ENCODE results near the gene GLG1.
A peak's percentile ranks its signal among the peaks of the same experiment; 100 is the strongest.
"Not testable (repeated sequence)": the region's sequence is repeated elsewhere in the genome, so short reads cannot be mapped to it uniquely, and the experiment has no call there.

GLG1 gene

DNA sequence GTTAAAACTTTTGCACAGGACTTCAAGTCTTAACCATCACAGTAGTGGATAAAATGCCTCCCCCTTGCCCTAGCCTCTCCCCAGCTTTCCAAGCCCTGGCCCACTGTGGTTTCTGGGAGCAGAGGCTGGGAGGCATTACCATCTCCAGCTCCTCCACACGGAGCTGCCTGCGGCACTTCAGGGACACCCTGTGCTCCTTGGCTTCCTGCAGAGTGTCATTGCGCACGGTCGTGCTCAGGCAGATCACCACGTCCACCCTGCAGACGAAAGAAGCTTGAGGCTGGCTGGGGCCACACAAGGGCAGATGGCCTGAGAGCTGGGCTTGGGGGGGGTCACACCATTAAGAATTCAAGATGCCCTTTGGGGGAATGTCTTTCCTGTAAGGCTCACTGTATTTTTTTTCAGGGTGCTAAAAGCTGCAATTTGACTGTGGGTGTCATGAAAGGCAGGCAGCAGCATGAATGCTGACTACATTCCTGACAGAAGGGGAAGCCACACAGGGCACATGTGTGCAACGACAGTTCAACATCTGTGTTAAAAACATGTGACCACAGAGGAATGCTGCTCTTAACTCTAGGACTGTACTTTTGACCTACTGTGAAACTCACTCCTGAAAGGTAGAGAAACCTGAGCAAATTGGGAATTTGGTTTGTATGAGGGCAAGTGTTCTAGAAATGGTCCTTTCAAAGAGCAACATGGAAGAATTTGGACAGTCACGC, 137.9 kb downstream of the GLG1 start:
- DNase-seq, result no peak

DNA sequence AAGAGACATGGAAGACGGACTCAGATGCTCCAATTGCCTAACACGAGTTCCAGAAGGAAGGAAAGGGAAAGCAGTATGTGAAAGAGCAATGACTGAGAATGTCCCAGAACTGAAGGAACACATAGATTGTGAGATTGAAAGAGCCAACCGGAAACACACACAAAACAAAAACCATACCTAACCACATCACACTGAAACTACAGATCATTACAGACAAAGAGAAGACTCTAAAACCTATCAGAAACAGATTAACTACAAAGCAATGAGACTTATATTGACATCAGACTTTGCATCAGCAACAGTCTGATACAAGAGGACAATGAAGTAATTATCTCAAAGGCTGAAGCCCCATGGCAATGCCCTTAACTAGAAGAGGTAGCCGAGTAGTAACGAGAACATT, 140.0 kb downstream of the GLG1 start:
- no peak for DNase-seq

DNA sequence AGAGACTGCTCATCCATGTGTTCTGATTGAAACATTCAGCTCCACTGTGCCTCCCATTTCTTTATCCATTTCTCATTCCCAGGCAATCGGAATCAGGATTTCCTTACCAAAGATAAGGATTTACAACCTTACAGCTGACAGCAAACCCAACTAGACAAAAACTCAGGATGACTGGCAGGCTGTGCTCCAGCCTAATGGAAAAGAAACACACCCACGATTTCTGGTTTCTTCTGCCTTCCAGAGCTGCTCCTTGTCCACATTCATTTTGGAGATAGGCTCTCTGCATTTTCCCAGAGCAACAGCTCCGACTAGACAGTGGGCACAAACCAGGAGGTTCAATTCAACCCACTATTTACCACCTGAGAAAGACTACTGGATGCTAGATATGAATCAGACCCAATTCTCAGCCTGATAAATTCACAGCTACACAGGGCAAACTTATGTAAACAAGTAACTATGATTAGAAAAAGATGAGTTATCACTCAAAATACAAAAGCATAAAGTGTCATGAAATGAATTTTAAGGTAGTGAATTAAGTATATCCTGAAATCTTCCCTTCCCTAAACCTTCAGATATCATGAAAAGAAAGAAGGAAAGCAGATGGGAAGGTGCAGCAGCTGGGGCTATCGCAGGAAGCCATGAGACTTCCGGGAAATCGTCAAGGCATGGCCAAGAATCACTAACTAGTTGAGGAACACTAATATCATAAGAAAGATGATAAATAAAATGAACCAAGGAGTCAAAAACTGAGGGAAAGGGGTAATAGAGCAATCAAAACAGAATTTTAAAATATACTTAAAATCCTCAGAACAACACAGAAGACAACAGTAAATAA, 140.8 kb downstream of the GLG1 start:
- DNase-seq, result no peak

DNA sequence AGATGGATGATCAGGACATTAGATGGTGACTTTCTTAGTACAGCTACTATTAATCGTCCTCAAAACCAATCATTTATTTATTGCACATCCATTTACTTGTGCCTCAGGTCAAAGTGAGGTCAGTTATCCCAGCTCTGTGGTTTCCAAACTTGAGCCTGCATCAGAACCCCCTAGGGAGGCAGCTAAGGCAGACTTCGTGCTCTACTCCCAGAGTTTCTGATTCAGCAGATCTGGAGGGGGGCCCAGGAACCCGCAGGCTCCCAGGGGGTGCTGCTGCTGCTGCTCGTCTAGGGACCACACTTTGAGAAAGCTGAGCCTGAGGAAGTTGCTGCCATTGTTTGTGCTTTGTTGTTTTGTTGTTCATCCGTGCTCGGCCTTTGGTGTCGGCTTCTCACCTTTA, 141.6 kb downstream of the GLG1 start:
- DNase-seq, result no peak

DNA sequence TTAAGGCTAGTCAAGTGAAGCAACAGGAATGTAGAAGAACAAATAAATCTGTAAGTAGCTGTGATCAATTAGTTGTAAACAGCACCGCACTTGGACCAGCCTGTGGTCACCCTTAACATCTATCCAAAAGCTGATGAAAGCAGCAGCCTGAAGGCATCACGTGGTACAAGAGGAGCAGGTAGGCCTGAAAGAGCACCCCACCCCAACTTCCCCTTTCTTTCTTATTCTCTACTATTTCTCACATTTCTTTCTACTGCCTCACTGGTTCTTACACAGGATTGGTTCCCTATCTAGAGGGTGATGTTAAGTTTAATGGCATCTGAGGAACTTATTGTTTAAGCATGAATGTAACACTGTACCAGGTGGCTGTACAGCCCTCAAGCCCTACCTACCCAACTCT, 143.0 kb downstream of the GLG1 start:
- DNase-seq, result no peak

DNA sequence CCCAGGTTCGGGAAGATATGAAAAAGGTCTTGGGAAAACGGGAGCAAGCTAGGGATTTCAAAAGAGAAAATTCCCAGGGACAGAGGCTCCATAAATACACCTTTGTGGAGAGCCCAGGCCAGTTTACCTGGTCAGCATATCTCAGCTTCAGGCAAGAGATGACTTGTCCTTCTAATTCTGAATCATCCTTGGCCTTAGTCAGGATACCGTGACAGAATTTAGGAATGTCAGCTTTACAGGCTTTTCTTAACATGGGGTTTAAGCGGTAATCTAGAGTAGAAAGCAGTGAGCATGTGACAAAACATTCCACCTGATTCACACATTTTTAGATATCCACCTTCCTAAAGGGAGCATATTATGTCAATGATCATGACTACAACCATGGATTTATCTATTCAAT, 144.6 kb downstream of the GLG1 start:
- DNase-seq, result no peak

DNA sequence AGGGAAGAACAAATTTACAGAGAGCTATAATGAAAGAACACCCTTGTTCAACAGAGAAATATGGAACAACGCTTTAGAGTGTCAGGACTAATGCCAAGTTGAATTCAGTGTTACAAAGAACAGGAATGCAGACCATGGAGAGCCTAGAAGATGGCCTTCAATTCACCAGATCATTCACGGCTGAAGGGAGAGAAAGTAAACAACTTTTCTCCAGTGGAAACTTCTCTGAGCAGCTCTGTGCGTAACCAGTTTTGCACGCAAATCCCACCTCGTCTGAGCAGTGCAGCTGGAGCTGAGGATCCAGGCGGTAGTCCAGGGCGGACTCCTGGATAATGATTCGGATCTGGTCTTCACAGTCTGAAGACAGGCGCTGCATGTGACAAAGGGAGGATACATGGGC, 145.1 kb downstream of the GLG1 start:
- DNase-seq, result peak; percentile 19

DNA sequence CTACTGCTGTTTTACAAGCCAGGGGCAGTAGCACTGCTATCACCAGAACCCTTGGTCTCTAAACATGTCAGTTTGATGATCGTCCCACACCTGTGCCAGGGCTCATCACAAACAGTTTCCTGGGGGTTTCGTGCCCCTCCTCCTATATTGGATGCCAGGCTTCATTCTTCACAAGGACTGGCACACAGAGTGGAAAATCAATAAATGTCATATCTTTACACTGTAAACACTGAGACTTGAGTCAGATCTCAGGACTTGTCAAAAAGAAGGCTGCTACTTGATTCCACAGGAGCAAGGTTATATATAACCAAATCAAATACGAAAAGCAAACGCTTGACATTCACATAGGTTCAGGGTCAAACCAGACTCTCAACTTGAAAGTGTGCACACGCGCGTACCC, 146.4 kb downstream of the GLG1 start:
- no peak for DNase-seq

DNA sequence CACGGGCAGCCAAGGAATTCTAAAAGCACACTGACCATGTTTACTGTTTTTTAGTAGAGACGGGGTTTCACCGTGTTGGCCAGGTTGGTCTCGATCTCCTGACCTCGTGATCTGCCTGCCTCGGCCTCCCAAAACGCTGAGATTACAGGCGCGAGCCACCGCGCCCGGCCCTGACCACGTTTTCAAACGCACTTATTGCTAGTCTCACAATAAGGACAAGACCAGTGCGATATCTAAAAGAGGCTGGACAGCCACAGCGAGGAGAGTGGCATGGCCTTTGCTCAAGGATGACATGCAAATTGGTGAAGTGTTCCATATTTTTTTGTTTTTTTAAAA, 150.7 kb downstream of the GLG1 start:
- no peak for DNase-seq

DNA sequence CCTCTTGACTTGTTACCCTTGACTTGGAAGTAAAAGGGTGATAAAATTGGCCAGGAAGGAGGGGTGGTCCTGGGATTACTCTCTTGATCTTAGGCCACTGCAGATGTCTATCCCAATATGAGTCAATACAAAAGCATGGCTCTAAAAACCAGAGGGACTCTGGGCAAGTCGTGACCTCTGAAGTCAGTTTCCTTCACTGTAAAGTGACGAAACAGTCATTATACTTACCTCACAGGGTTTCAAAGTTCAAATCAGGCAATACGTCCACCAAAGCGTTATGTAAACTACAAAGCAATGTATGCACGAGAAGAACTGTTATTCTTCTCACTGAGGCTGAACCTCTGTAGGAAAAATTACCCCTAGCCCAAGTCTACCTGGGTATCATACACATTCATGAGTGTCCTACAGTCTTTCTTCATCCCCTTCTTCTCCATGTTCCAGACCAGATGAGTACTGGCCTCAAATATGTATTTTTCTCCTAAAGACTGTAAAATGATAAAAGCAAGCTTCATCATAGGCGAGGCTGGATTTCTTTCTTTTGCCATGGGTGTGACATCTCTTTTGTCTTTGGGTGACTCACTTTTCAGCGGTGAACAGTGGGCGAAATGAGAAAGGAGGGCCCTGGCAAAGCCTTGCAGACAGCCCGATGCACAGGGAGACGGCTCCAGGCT, 151.2 kb downstream of the GLG1 start:
- DNase-seq, result no peak

DNA sequence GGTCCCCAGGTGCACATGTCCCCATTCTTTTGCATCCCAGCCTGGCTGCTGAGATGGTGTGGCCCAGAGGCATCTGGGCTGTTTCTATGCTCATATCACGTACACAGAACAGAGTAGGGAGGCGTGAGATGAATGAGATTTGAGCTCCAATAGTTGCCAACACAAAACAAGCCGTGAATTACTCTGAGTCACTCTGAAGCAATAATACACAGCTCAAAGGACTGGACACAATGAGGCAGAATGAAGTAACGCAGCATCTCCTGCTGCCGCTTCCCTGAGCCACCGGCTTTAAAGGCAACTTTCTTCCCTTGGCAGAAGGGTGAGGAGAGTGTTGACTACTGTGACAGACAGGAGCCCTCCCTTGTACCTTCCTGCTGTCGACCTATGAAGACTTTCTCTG, 151.7 kb downstream of the GLG1 start:
- no peak for DNase-seq

DNA sequence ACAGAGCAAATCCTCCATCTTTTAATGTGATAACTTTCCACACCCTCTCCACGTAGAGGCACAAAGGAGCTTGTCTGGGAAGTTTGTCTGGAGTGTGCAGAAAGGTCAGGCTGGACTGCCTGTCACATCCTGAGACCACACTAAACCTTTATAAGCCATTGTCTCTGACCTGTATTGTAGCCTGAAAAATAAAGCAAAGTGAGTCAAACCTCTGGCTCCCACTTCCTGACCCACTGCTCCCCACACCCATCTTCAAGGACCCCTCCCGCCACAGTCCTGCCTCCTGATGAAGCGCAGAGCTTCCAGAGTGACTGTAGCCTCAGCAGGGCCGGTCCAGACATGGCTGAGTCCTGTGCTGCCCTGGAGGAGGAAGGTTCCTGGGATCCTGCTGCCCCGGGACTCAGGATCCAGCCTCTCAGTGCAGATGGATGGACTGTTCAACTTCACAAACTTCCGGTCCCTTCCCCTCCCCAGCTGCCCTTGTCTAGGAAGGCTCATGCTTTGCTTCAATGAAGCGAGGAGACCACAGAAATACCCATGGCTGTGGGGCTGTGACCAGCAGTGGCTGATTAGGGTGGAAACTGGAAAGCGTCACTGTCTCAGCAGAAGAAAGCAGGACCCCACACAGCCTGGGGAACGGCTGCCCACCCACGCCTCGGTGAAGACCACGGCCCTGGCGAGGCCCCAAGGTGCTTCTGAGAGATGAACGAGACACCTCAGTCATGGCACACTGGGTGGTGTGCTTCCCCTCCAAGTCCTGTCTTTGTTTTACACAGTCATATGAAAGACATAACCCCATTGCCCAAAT, 154.8 kb downstream of the GLG1 start:
- no peak for DNase-seq

DNA sequence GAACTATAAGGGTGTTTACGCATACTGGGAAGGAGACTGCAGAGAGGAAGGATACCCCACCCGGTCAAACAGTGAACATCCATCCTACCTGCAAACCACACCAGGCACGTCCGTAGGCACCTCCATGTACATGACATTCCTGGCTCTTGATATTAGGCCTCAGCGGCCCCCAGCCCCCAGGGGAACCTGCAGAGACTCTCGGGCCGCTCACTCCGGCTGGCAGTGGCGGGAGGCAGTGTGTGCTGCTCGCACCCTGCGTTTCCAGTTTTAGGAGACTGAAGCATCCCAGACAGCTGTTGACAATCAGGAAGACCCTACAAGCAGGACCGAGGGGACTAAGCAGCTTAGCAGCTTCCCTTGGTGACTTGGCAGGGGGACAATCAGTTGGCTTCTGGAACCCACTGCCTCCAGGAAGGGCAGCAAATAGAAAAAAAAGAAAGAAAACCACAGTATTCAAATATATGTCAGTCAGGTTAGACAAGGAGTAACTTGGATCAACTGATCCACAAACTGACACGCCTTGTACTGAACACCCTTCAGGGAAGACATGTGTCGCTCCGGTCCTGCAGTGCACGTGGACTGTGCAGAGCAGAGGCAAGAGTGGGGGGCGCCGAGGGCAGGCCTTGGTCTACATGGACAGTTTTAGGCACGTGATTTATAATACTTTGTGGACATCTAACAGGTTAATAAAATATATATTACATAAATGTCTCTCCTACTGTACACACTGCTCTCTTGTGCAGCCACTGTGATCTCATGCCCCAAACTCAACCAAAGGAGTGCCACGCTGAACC, 155.8 kb downstream of the GLG1 start:
- DNase-seq, result no peak

DNA sequence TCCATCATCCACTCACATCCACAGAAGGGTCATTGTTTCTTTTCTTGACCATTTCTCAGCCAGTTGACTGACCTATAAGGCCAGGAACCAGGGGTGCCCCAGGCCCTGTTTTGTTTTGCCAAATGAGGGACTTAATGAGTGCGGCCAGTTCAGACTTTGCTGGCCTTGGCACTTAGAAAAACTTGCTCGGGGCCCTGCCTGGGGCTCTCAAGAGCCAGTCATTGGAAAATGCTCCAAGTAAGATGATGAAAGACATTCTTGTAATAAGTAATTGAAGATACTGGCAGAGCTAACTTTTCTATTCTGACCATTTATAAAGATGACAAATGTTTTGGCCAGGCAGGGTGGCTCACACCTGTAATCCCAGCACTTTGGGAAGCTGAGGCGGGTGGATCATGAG, 156.7 kb downstream of the GLG1 start:
- DNase-seq, result no peak

DNA sequence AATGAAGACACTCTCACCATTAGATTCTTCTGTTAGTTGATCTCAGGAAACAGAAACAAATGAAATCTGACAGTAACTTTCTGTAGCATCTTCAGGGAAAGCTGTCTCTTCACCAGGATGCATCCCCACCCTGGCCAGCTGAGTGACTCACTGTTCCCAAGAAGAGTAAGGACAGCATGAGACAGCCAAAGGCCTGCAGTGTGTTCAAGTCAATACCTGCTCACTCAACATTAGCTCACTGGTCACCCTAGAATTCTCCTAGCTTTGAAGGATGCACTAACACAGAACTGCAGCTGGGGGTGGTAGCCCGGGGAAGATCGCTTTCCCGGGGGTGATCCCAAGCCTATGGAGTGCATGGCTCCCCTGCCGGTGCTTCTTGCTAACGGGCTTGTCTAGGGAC, 157.4 kb downstream of the GLG1 start:
- no peak for DNase-seq

DNA sequence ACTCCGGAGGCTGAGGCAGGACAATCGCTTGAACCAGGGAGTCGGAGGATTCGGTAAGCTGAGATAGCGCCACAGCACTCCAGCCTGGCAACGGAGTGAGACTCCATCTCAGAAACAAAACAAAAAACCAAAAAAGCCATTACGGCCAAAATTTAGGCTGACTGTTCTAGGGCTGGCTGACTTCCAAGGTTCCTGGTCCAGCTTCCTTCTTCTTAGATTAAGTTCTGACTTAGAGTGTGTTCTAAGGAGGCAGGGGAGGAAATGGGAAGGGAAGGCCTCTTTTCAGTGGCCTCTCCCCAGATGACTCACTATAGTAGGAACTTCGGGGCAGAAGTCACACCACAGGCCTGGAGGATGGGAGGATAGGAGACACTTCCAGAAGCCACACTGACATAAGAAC, 157.9 kb downstream of the GLG1 start:
- peak; percentile 9 for DNase-seq

DNA sequence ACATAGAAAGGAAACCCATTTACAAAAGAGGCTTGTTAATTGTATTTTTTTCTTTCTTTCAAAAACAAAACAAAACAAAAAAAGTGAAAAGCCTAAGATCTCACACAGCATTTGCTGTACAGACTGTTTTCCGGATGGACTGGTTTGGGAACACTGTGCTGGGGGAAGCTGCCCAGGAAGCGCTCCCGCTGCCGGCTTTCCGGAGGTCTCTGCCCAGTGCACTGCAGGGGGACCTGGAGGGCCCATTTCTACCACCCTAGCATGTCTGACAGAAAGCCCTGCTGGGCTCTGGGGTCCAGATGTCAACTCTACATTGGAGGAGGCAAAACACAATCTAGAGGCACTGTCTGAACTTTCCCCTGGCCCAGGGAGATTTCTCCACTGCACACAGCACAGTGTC, 159.3 kb downstream of the GLG1 start:
- no peak for DNase-seq

DNA sequence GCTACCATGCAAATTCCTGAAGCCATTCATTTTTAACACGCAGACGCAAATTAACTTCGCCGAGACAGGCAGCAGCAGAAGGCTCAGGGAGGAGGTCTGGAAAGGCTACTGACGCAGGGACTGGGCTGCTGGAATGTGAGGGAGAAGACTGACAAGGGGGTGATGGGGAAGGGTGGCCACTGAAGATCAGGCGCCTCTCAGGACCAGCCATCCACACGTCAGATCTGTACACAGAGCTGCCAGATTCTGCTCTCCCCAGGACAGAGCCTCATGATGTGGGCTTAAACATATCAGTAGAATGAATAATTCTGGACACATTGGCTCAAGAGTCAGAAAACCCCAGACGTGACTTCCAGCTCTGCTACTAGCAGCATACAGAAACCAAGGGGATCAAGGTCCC, 160.0 kb downstream of the GLG1 start:
- DNase-seq, result no peak

DNA sequence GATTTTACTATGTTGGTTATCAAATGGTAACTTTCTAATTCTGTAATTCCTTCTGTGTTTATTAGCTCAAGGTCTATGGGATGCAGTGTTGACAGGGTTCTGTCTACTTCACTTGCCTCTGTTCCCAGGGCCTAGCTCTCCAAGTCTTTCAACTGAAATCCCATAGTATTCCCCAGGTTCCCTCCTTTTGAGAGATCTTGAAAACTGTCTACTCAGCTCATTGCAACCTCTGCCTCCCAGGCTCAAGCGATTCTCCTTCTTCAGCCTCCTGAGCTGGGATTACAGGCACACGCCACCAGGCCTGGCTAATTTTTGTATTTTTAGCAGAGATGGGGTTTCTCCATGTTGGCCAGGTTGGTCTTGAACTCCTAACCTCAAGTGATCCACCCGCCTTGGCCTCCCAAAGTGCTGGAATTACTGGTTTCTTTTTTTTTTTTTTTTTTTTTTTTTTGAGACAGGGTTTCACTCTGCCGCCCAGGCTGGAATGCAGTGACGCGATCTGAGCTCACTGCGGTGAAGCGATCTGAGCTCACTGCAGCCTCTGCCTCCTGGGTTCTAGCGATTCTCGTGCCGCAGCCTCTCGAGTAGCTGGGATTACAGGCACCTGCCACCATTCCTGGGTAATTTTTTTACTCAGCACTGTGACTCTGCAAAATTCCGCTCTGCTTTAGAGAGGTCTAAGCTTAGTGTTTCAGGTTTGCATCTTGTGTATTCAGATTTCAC, 163.1 kb downstream of the GLG1 start:
- DNase-seq, result not testable (repeated sequence)

DNA sequence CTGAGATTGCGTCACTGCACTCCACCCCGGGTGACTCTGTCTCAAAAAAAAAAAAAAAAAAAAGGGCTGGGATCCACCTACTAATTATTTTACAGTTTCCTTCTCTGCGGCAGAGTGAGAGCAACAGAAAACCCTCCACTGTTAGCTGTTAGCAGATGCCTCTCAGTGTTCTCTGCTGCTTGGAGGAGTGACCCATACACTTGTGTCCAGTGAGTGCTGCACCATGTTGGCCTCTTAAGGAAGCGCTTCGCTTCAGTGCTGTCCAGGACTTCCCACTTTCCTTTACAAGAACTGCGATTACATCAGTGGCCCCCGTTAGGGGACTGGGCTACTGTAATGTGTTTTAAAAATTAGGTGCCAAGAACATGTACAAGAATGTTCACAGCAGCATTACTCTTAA, 167.2 kb downstream of the GLG1 start:
- no peak for DNase-seq

DNA sequence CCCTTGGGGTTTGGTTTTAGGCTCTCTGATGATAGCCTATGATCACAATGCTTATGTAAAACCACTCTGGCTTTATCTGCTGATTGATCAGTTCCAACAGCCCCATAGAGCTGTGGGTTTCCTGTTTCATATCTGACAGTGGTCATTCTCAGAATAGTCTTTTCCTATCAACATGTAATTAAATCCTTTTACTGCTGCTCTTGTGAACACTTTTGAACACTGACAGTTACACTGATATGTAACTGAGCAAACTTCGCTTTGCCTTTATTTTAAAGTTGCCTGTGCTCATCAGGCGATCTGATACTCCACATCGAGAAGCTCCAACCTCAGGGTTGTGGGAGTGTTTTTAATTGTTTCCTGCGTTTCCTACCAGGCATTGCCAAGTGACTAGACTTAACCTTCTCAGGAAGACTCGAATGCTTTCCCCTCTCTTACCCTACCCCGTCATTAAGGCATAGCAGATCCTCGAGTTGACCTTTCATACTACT, 168.4 kb downstream of the GLG1 start:
- DNase-seq, result no peak

DNA sequence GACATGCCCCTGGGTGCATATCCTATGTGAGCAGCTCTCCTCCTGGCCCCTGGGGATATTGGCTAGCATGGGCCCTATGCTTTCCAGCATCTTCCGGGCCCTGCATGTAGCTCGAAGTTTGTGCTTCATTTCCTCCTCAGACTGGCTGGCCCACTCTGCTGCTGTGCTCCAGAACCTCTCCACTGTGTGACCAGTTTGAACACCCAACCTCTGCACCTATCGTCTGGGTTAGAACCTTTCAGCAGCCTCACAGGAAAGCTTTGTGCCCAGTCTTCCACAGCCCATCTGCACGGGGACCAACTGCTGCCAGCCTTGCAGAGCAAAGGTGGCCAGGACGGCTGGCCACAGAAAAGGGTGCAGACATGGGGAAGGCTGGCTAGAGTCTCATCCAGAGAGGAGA, 175.4 kb downstream of the GLG1 start:
- DNase-seq, result no peak

Measured in midbrain (tissue), 1 donor.